ENCODE data around the gene UNCX. TPM values are rescaled to one million over a fixed set of nuclear protein-coding genes. Genes with fewer than 3 reads are reported as not detected.

UNCX gene
- total and polyA plus RNA-seq, 9 of the 15 experiments (the other 6 are each of a cell fraction or from before 2014, with no cell fraction given) = not detected

DNA sequence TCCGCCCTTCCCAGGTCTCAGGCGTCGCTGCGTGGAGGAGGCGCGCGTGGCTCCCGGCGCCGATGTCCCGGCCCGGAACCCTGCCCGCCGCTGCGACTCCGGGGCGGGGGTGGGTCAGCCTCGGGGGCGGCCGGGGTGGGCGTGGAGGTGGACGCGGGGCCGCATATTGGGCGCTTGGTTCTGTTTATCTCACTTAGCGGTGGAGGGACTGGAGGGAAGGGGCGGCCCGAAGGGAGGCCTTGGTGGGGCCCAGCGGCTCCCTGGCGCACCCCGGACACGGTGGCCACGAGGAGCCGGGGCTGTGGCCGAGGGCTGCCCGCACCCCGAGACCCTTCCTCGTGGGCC lies 8.6 kb downstream of the UNCX start:
- H3K27me3 ChIP-seq (ENCODE audit: control insufficient read depth in 2 of 2, insufficient read depth in 2 of 2, low read length in 2 of 2) = peaks cover 71 to 76% of the 10 kb centered on the region in 2 experiments; a peak in 4 of 5 replicates
- no peak overlapping the region for H3K27ac ChIP-seq (ENCODE audit: extremely low read depth, low read depth, low read length)
- in situ Hi-C loops (cut with MboI) = no loop called here
- TF ChIP-seq ARID2 (IDR thresholded peaks at IDR 0.05) (no peak), ZC3H4 (CRISPR knock-in tag; IDR thresholded peaks at IDR 0.05; ENCODE audit: borderline replicate concordance) (no peak), PRMT5 (CRISPR knock-in tag; IDR thresholded peaks at IDR 0.05) (no peak), POLR3G (IDR thresholded peaks at IDR 0.05; ENCODE audit: extremely low read depth, insufficient read length, insufficient replicate concordance) (no peak), NRF1 (conservative IDR thresholded peaks at IDR 0.05 in 1 of 2, IDR thresholded peaks at IDR 0.05 in 1 of 2) (no peak), MBD2 (IDR thresholded peaks at IDR 0.05; ENCODE audit: borderline replicate concordance, low read depth) (no peak), ZFP36 (IDR thresholded peaks at IDR 0.05; ENCODE audit: low read depth, low read length, partially characterized antibody) (no peak), BRD9 (IDR thresholded peaks at IDR 0.05; ENCODE audit: low read depth, partially characterized antibody) (no peak), BCOR (IDR thresholded peaks at IDR 0.05) (no peak), ZNF253 (CRISPR knock-in tag; conservative IDR thresholded peaks at IDR 0.05) (no peak), EP300 (IDR thresholded peaks at IDR 0.05; ENCODE audit: low read length) (no peak), MCM5 (IDR thresholded peaks at IDR 0.05; ENCODE audit: low read depth) (no peak), ZNF239 (CRISPR knock-in tag; IDR thresholded peaks at IDR 0.05) (no peak)
- TF ChIP-seq, protein P1, sequence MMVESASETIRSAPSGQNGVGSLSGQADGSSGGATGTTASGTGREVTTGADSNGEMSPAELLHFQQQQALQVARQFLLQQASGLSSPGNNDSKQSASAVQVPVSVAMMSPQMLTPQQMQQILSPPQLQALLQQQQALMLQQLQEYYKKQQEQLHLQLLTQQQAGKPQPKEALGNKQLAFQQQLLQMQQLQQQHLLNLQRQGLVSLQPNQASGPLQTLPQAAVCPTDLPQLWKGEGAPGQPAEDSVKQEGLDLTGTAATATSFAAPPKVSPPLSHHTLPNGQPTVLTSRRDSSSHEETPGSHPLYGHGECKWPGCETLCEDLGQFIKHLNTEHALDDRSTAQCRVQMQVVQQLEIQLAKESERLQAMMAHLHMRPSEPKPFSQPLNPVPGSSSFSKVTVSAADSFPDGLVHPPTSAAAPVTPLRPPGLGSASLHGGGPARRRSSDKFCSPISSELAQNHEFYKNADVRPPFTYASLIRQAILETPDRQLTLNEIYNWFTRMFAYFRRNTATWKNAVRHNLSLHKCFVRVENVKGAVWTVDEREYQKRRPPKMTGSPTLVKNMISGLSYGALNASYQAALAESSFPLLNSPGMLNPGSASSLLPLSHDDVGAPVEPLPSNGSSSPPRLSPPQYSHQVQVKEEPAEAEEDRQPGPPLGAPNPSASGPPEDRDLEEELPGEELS (CRISPR knock-in tag; IDR thresholded peaks at IDR 0.05; ENCODE audit: borderline replicate concordance) = no peak
- TF ChIP-seq, protein P2, sequence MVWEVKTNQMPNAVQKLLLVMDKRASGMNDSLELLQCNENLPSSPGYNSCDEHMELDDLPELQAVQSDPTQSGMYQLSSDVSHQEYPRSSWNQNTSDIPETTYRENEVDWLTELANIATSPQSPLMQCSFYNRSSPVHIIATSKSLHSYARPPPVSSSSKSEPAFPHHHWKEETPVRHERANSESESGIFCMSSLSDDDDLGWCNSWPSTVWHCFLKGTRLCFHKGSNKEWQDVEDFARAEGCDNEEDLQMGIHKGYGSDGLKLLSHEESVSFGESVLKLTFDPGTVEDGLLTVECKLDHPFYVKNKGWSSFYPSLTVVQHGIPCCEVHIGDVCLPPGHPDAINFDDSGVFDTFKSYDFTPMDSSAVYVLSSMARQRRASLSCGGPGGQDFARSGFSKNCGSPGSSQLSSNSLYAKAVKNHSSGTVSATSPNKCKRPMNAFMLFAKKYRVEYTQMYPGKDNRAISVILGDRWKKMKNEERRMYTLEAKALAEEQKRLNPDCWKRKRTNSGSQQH (CRISPR knock-in tag; IDR thresholded peaks at IDR 0.05) = no peak
- TF ChIP-seq, protein P3, sequence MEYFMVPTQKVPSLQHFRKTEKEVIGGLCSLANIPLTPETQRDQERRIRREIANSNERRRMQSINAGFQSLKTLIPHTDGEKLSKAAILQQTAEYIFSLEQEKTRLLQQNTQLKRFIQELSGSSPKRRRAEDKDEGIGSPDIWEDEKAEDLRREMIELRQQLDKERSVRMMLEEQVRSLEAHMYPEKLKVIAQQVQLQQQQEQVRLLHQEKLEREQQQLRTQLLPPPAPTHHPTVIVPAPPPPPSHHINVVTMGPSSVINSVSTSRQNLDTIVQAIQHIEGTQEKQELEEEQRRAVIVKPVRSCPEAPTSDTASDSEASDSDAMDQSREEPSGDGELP (CRISPR knock-in tag; IDR thresholded peaks at IDR 0.05; ENCODE audit: borderline replicate concordance) = no peak
- TF ChIP-seq, protein P4, sequence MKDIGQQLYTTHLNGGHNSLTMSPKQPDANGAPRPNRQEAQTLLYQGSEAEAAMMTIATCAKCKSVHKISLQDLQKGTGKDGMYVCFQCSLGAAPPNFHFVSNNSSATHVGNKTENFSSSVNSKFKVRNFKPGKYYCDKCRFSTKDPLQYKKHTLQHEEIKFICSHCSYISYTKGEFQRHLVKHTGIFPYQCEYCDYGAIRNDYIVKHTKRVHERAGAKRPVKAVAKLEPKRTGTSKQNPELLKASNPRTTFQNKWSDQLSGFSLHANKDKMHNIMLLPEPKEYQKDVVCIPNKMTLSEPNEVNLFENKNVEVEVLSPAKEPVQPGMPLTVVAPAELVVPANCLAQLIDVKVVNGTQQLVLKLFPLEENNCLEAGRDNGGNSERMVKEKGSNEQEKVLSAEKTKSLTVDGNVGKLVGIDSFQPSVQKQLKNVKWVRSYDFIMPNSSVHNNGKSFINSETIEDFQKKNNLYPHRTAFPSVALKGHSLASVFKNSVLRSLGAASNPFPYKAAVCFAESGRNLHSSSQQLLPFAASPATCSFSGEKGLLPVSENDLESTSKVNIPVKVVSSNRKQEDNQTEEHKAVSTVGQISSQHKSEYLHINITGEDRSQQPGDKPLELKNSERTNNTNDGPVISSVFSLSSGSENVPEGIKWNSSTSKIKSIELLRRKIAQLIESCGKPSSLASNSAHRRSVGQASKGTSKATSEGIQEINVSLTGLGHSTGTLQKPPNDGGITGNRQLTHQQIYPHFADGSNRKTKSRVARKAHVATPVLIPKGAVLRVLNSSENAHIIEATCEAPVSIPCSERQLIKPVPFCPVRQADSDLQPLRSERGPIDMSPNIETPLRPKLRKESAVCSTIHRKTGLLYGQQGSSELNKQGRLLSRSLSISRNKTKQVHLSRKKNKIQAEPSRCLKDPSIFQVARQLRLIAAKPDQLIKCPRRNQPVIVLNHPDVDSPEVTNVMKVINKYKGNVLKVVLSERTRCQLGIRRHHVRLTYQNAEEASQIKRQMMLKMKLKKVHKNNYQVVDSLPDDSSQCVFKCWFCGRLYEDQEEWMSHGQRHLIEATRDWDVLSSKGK (CRISPR knock-in tag; IDR thresholded peaks at IDR 0.05) = no peak
- ATAC-seq = no peak
- no peak overlapping the region for H2AFZ ChIP-seq (ENCODE audit: low read depth, low read length)
- H3K36me3 ChIP-seq (ENCODE audit: control insufficient read depth, insufficient read depth, low read length) = no peaks in the 10 kb centered on the region
- no peak for DNase-seq (ENCODE audit: extremely low read depth in 1 of 4, low spot score in 3 of 4)
- H3K9me1 ChIP-seq (ENCODE audit: control insufficient read depth, insufficient read depth, low read length) = no peaks in the 10 kb centered on the region
- no peak for FAIRE-seq
- H3K9ac ChIP-seq (ENCODE audit: insufficient read depth in 1 of 2, low read depth in 2 of 2, low read length in 2 of 2) = no peak overlapping the region
- no peak overlapping the region for H3K4me2 ChIP-seq (ENCODE audit: insufficient read depth, low read length)
- no TSS peak for BruUV-seq (replicated peaks)
- ChIA-PET POLR2A (interaction anchor here (0.9 kb wide), 1 partner anchor 103 kb away, joined by 3 read pairs; no protein-coding TSS in a partner anchor), CTCF (ENCODE audit: low intra/inter-chr PET ratio) (no interaction called here)
- intact Hi-C loops (cut with micrococcal nuclease) = no loop called here
- H3K79me2 ChIP-seq (ENCODE audit: control insufficient read depth, insufficient read depth, low read length) = no peaks in the 10 kb centered on the region
- H3K4me3 ChIP-seq = no peak overlapping the region
- H3K4me1 ChIP-seq (replicated peaks in 1 of 2; ENCODE audit: control insufficient read depth in 2 of 2, insufficient read depth in 2 of 2, low read length in 2 of 2) = peaks cover 0 to 25% of the 10 kb centered on the region in 2 experiments; a peak in 2 of 5 replicates
- H3K9me3 ChIP-seq (replicated peaks; ENCODE audit: control insufficient read depth, insufficient read depth, low read depth, low read length) = no peaks in the 10 kb centered on the region
- H4K20me1 ChIP-seq (replicated peaks; ENCODE audit: control insufficient read depth, insufficient read depth, low read length) = peaks cover 5% of the 10 kb centered on the region; the same call in 1 of the 2 replicates
- 32% methylated on average over 25 of the region's 38 CpGs for WGBS (ENCODE audit: insufficient coverage, low coverage, missing lambda C conversion rate)
